Stimulated activated CD8-positive, alpha-beta memory T cell treated with anti-CD3 and anti-CD28 coated beads, Interleukin-7, amount 100 ng/mL, for 48 hours (primary cell): Measurements from ENCODE around the gene PRICKLE2.

Experiments used
- DNase-seq, 2 donors: peaks; one replicate each; pipeline ENCODE4 v3.0.0-alpha.2; 2020; ENCODE audit warnings: low read depth in 1 of 2; ENCODE audit errors: extremely low read depth in 1 of 2

Gene PRICKLE2

GRCh38 chr3:64254443-64254842, 29.2 kb upstream of the PRICKLE2 start:
- no peak for DNase-seq

GRCh38 chr3:64253689-64254088, 28.4 kb upstream of the PRICKLE2 start:
- DNase-seq, result no peak

DNA sequence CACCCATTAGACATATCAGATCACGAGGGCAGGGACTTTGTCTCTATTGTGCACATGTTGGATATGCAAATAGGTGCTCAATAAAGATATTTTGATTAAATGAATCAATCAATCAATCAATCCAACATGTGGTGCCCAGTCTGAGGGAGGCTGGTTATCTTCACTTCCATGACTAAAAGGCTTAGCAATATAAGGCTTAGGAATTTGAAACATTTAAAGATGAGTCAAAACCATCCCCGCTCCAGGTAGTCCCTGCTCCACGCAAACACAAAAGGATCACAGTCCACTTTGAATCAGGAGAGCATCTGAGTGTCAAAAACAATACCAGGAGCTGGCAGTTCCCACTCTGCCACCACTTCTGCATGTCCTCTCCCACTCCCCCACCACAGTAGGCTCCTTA, 25.8 kb upstream of the PRICKLE2 start:
- no peak for DNase-seq

DNA sequence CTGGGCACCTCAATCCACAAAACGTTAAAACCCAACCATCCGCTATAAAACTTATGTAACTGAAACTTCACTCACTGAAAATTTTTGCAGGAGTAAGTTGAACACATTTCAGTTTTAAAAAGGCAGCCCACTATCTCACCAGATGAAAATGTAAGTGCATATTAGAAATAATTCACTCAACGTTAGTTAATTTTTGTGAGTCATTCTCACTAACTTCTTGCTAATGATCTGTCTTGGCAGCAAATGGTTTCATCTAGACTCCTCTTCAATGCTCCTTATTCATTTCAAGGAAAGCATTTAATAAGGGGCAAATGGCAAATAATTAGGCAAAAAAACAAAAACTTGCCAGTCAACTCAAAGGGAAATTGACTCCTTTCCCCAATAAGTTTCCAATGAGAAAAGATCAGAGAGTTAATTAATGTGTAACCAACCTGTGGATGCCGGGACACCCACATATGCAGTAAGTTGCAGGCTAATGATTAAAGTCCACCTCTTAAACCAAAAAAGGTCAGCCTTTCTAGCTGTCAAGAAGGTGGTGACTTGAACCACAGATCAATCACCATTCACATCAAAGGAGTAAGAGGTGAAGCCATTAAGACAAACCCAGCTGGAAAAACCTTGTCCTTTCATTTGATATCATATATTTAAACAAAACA, 22.9 kb upstream of the PRICKLE2 start:
- no peak for DNase-seq

DNA sequence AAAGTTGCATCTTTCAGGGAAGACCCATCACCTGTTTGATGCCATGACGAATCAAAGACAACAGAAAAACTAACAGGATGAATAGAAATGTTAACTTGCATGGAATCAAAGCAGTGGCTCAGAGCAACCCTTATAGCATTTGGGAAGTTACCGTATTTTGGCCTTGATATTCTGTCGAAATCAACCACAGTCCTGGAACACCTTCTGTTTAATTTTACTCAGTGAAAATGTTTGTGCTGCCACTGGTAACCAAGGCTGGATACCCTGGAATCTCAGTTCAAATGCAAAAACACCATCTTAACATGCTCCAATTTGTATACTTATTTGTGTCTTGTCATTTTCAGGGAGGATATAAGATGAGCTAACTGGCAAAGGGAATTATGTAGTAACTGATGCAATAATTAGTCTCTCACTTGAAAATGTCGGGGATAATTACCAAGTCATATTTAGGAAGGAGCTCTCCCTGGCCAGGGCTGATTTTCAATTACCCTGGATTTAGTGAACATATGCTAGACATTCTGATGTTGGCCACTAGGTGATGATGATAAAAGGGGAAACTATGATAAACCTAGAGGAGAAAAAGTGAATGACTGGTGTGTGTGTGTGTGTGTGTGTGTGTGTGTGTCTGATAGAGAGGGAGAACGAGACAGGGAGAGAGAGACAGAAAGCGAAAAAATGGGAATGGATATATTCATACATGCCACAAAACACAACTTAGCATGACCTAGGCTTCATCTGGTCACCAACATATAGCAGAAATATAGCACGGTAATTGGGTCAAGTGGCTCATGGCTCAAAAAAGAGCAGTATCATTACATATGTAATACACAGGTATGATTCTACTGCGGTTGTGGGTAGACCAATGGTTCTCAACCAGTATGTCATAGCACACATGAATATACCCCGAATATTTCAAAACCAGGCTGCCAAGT, 19.0 kb upstream of the PRICKLE2 start:
- no peak for DNase-seq

DNA sequence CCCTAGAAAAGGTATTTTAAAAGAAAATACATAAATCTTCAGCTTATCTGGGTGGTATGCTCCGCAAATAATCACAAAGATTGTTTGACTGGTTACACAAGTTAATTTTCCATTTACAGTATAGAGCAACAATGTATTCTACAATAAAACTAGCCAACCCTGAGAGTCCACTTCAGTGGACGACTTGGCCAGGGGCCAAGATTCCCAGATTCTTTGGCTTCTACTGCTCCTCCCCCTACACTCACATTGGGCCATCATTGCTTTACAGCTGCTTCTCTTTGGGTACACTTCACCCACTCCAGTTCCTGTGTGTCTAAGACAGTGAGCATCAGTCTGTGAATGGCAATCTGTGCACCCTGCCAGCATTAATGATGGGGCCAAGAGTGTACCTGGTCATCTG, 17.2 kb upstream of the PRICKLE2 start:
- no peak for DNase-seq

GRCh38 chr3:64240959-64241358, 15.7 kb upstream of the PRICKLE2 start:
- DNase-seq, result no peak

GRCh38 chr3:64240396-64240795, 15.1 kb upstream of the PRICKLE2 start:
- DNase-seq, result no peak

DNA sequence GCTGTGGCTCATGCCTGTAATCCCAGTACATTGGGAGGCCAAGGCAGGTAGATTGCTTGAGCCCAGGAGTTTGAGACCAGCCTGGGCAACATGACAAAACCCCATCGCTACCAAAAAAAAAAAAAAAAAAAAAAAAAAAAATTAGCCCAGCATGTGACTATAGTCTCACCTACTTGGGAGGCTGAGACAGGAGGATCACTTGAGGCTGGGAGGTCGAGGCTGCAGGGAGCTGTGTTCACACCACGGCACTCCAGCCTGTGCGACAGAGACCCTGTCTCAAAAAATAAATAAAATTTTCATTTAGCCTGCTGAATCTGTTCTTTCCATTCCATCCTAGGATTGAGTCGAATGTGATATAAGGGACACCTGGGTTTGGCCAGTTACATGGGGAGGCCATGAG, 14.6 kb upstream of the PRICKLE2 start:
- no peak for DNase-seq

GRCh38 chr3:64238971-64239667, 13.9 kb upstream of the PRICKLE2 start:
- no peak for DNase-seq

DNA sequence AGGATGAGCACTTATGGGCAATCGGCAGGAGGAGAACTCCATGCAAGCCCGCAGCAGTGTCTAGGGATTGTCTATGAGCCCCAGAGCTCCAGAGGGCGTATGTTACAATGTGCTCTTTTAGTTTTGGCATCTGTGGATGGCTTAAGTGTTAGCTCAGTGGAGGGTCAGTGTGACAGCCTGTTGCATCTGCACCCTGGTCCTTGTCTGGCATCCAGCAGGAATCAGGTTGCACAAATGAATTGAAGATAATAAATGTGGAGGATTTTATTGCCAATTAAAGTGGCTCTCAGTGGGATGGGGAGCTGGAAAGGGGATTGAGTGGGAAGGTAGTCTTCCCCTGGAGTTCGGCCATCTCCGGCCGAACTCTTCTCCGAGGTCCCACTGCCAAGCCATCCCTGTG, 11.8 kb upstream of the PRICKLE2 start:
- DNase-seq, result no peak

DNA sequence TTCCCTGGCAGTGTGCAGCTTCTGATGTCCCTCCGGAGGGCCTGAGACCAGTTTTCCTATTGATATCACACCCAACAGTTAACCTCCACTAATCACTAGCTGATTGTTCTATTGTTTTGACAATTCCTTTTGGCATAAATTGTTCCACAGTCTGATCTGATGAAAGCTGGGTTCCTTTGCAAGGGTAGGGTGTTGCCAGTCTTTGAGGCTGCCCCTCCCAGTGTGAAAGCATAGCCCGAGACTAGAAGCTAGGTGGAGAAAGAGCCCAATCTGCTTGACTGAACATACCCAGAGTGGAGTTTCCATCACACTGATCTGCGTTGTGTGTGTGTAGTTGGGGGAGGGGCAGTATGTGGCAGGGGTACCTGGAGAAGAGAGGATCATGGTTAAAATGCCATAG, 10.3 kb upstream of the PRICKLE2 start:
- DNase-seq, result no peak

GRCh38 chr3:64234571-64234970, 9.3 kb upstream of the PRICKLE2 start:
- no peak for DNase-seq

- DNase-seq, result no peak
Measured at GRCh38 chr3:64232821-64233220, 7.6 kb upstream of the PRICKLE2 start.

DNA sequence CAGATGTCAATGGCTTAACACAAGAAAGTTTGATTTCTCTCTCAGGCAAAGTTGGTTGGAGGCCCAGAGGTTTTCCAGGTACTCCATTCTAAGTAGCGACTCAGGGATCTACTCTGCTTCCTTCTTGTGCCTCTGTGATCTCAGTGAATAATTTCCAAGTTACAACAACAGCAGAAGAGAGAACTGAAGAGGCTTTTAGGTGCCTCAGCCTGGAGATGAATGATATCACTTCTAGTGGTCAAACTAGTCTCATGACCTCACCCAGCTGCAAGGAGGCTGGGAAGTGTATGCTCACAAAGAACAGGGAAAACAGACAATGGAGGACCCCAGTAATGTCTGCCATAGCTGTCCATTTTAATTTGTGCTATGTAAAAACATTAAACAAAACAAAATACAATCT, 4.6 kb upstream of the PRICKLE2 start:
- DNase-seq, result no peak

- no peak for DNase-seq
Measured at GRCh38 chr3:64228110-64228509, 2.8 kb upstream of the PRICKLE2 start.

DNA sequence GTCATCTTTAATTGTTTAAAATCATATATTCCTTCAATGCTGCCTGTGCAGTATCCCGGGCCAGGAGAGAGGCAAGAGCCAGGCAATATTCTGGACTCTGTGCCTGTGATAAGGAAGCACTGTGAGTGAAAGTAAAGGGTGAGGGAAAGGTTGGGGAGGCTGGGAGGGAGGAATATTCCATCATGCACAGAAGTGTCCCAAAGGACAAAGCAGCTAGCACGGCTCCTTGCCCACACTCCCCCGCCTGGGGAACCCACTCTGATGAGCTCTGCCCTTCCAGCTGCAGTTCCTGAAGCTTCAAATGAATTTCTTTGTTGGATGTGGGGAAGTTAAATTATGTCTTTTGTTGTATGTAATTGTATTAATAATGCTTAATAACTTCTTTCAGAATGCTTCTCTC, 1.5 kb upstream of the PRICKLE2 start:
- no peak for DNase-seq

DNA sequence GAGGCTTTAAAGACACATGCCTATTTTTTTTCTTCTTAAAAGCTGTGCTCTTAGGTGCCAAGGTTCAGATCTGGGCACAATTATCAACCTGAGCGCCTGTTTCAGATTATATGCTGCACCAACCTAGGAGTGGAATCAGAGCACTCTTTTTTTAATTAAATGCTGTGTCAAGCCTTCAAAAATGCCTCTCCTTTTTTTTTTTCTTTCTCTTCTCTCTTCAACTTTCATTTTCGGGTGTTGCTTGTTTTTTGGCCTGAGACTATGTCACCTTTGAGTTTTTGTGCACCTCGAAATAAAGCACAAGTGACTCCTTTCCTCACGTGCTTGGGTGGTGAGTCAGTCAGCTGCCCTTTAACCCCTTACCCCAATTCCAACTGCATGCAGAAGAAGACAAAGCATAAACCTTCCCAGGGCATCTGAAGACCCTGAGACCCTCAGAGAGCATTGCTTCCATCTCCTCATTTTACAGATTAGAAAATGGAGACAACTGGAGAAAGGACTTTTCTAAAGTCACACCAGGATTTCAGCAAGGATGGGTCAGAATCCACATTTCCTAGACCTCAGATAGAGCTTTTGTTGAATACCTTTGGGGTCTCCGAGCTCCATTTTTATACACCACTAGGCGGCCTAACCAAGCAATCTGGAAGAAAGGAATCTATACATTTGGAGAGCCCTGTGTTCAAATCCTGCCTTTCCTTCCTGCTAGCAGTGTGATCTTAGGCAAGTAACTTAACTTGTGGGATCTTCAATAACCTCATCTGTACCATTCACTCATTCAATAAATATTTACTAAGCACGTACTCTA, 631 bp upstream of the PRICKLE2 start:
- DNase-seq, result no peak

DNA sequence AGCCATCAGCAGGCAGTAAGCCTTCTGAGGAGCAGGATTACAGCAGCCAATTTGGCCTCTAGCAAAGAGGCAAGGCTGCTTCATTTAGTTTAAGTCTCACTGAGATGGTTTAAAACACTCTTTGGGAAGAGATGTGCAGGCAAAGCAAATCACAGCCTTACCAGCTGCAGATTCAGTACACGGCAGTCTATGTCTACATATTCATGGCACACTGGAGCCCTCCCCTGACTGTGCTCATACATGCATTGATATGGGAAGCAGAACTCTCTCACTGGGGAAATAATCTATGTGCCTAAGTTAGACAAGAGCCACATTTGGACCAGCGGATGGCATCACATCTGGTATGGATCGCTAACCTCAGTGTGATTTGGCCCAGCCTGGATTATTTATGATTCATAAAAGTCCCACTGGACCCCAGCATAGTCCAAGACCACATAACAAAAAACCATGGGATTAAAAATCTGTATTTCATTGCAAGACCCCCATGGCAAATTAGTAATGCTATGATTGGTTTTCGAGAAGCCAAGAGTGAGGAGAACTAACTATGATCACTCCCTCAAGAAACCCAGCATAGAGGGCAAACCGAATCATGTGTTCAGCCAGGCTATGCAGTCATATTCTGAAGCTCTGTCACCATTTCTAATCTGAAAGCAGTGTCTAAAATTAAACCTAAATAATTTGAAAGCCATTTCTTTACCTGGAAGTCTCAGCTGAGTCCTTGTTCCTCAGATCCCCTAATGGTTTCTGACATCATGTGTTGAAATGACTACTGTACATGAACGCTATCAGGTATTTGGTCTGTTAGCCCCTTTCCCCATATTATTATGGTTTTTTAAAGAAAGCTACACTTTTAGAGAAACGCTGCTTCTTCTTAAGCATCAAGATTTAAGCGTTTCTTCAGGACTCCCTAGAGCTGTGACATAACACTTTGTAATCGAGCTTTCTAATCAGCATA, 1.2 kb downstream of the PRICKLE2 start:
- no peak for DNase-seq
